Activated T-cell treated with anti-CD3 and anti-CD28 coated beads, Interleukin-2, amount 50 U/mL, for 24 hours (primary cell): Measurements from ENCODE around the gene ATXN7L1.
"Not testable (repeated sequence)": the region's sequence is repeated elsewhere in the genome, so short reads cannot be mapped to it uniquely, and the experiment has no call there.

ENCODE experiments used
- DNase-seq: peaks from one replicate; pipeline ENCODE4 v3.0.0-alpha.2; 2020
- H3K27ac Mint-ChIP-seq: 2 replicates; pipeline ENCODE4 v1.8.0; 2020; ENCODE audit warnings: mild to moderate bottlenecking, mixed read lengths
- H3K27me3 Mint-ChIP-seq: 2 replicates; pipeline ENCODE4 v1.8.0; 2020; ENCODE audit warnings: mixed read lengths
- H3K36me3 Mint-ChIP-seq: 2 replicates; pipeline ENCODE4 v1.8.0; 2020; ENCODE audit warnings: low read depth, mixed read lengths
- H3K4me1 Mint-ChIP-seq: 2 replicates; pipeline ENCODE4 v1.8.0; 2020; ENCODE audit warnings: low read depth, mixed read lengths
- H3K4me3 Mint-ChIP-seq: 2 replicates; pipeline ENCODE4 v1.8.0; 2020; ENCODE audit warnings: mild to moderate bottlenecking, moderate library complexity, mixed read lengths
- H3K9me3 Mint-ChIP-seq: 2 replicates; pipeline ENCODE4 v1.8.0; 2020; ENCODE audit warnings: mixed read lengths

The ATXN7L1 gene

DNA sequence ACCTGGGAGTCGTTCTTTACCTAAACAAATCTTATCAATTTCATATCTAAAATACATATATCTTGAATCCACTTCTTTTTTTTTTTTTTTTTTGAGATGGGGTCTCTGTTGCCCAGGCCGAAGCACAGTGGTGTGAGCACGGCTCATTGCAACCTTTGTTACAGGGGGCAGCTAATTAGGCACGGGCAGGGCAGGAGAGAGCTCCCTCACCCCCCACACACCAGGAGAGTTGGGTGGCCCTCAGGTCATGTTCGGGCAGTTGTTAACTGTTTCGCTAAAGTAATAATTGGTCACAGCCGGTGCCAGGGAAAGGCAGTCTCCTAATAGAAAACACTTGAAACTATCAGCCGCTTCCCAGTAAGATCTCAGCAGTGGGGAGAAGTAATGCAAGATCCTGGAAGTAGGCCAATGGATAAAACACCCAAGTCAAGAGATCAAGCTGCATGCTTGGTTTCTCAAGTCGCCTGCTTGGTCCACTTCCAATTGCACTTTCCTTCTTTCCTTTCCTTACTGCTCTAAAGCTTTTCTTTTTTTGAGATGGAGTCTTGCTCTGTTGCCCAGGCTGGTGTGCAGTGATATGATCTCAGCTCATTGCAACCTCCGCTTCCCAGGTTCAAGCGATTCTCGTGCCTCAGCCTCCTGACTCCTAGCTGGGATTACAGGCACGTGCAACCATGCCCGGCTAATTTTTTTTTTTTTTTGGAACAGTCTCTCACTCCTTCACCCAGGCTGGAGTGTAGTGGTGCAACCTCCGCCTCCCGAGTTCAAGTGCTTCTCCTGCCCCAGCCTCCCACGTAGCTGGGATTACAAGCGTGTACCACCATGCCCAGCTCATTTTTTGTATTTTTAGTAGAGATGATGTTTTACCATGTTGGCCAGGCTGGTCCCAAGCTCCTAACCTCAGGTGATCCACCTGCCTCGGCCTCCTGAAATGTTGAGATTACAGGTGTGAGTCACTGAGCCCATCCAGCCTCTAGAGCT lies 273.8 kb downstream of the ATXN7L1 start:
- Mint-ChIP-seq H3K4me1 (no peaks in the 10 kb centered on the region), H3K27me3 (no peaks in the 10 kb centered on the region), H3K4me3 (no peak overlapping the region), H3K9me3 (no peaks in the 10 kb centered on the region), H3K27ac (no peak overlapping the region), H3K36me3 (peaks cover 4% of the 10 kb centered on the region)
- no peak for DNase-seq

DNA sequence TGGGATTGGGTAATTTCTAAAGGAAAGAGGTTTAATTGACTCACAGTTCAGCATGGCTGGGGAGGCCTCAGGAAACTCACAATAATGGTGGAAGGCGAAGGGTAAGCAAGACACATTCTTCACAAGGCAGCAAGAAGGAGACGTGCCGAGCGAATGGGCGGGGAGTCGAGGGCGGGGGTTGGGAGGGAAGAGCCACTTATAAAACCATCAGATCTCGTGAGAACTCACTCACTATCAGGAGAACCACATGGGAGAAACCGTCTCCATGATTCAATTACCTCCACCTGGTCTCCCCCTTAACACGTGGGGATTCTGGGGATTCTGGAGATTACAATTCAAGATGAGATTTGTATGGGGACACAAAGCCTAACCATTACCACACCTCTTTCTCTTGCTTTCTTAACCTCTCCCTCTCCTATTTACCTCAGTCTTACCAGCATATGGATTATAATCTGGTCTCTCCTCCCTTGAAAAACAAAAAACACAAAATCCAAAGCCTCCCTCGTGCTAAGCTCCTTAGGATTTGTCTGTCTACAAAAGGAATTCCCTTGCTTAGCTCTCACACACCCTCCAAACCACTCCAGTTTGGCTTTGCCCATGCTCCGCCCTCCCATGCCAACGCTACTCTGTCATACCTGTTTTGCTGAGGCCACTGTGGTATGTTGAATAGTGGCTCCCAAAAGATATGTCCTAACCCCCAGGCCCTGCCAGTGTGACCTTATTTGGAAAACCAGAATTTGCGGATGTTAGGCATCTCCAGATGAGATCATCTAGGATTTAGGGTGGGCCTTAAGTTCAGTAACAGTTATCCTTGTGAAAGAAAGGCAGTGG lies 275.5 kb downstream of the ATXN7L1 start:
- H3K9me3 Mint-ChIP-seq, result no peaks in the 10 kb centered on the region
- no peaks in the 10 kb centered on the region for H3K4me1 Mint-ChIP-seq
- H3K4me3 Mint-ChIP-seq, result no peak overlapping the region
- no peaks in the 10 kb centered on the region for H3K36me3 Mint-ChIP-seq
- H3K27ac Mint-ChIP-seq, result no peak overlapping the region
- H3K27me3 Mint-ChIP-seq, result no peaks in the 10 kb centered on the region
- no peak for DNase-seq

DNA sequence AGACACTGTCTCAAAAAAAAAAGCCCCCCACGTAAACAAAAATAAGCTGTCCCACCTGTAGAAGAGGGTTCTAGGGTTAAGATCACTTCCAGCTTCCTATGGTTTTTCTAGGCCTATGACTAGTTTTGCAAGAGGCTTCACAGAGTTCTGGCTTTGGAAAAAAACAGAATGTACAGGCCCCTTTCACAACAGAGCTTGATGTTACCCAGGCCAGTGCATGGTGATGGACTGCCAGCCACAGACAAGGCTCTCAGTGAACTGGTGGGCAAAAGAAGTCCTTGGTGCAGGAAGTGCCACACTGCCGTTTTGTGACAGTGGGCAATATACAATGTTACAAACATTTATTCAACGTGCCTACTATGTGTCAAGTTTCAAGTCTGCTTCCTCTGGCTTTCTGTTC lies 276.8 kb downstream of the ATXN7L1 start:
- Mint-ChIP-seq H3K9me3 (no peaks in the 10 kb centered on the region), H3K4me1 (no peaks in the 10 kb centered on the region), H3K36me3 (no peaks in the 10 kb centered on the region), H3K27me3 (no peaks in the 10 kb centered on the region), H3K4me3 (no peak overlapping the region), H3K27ac (no peak overlapping the region)
- no peak for DNase-seq

DNA sequence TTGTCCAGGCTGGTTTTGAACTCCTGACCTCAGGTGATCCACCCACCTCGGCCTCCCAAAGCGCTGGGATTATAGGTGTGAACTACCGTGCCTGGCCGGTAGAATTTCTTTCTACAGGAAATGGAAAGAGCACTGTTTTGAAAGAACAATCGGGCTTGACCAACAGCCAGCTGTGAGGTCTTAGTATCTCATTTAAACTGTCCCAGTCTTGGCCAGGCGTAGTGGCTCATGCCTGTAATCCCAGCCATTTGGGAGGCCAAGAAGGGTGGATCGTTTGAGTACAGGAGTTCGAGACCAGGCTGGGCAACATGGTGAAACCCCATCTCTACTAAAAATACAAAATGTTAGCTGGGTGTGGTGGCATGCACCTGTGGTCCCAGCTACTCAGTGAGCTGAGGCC lies 277.3 kb downstream of the ATXN7L1 start:
- H3K27me3 Mint-ChIP-seq, H3K36me3 Mint-ChIP-seq, H3K9me3 Mint-ChIP-seq, H3K4me3 Mint-ChIP-seq, H3K4me1 Mint-ChIP-seq, DNase-seq, H3K27ac Mint-ChIP-seq: not testable (repeated sequence)

DNA sequence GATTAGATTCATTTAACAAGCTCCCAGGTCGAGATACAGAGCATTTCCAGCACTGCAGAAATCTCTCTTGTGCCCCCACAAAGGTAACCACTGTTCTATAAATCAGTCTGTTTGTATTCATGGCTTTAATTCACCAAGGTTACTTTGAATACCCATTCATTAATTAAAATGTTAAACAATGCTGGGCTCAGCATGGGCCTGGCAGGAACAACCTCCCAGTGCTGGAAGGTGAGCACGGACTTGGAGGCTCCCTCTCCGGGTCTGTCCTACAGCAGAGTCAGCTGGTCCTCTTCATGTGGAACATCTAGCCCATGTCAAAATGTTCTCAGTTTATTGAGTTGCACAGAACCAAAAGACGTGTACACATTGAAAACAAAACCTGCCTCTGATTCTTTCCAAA lies 279.5 kb downstream of the ATXN7L1 start:
- Mint-ChIP-seq H3K4me1 (no peaks in the 10 kb centered on the region), H3K36me3 (no peaks in the 10 kb centered on the region), H3K4me3 (no peak overlapping the region), H3K9me3 (no peaks in the 10 kb centered on the region), H3K27ac (no peak overlapping the region), H3K27me3 (no peaks in the 10 kb centered on the region)
- DNase-seq, result no peak

DNA sequence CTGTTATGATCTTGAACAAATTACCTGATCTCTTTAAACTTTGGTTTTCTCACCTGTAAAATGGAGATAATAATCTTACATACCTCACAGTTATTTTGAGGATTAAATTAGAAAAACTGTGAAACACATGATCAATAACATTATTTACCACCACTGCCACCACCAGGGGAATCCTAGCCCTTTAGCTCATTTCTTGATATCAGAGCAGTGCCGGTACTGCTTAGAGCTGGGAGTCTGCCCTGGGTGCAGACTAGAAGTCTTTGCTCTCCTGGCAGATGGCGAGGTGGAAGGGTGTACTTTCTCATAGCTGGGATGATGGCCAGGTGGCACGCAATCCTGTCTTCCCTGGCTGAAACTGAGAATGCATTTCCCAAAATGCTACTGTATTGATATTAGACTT lies 282.4 kb downstream of the ATXN7L1 start:
- Mint-ChIP-seq H3K9me3 (no peaks in the 10 kb centered on the region), H3K4me3 (no peak overlapping the region), H3K27me3 (no peaks in the 10 kb centered on the region), H3K27ac (no peak overlapping the region), H3K4me1 (peaks cover 7% of the 10 kb centered on the region), H3K36me3 (no peaks in the 10 kb centered on the region)
- DNase-seq, result no peak

DNA sequence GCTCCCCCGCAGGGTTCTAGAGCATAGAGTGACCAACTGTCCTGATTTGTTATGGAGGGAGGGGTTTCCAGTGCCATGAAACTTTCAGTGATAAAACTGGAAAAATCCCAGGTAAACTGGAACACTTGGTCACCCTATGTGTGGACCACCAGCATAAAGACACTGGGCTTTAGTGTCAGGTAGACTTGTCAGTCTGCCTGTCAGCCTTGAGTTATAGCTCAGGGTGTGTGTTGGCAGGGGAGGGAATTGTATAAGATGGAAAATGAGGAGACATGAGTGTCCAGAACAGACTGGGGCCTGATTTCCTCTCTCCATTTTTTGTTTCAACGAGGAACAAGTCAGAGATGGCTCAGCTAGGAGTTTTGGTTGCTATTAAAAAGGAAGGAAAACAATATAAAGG lies 284.9 kb downstream of the ATXN7L1 start:
- no peaks in the 10 kb centered on the region for H3K9me3 Mint-ChIP-seq
- DNase-seq, result no peak
- no peaks in the 10 kb centered on the region for H3K27me3 Mint-ChIP-seq
- H3K4me3 Mint-ChIP-seq, result no peak overlapping the region
- H3K27ac Mint-ChIP-seq, result no peak overlapping the region
- no peaks in the 10 kb centered on the region for H3K36me3 Mint-ChIP-seq
- peaks cover 10% of the 10 kb centered on the region for H3K4me1 Mint-ChIP-seq

DNA sequence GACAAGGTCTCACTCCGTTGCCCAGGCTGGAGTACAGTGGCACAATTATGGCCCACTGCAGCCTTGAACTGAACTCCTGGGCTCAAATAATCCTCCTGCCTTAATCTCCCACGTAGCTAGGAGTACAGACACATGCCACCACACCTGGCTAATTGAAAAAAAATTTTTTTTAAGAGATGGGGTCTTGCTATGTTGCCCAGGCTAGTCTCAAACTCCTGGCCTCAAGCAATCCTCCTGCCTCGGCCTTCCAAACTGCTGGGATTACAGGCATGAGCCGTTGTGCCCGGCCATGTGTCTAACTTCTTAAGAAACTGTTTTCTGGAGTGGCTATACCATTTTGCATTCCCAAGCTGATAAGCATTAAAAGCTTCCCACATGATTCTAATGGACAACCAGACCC lies 285.6 kb downstream of the ATXN7L1 start:
- H3K4me1 Mint-ChIP-seq, result peaks cover 10% of the 10 kb centered on the region
- H3K27me3 Mint-ChIP-seq, result no peaks in the 10 kb centered on the region
- H3K9me3 Mint-ChIP-seq, result no peaks in the 10 kb centered on the region
- H3K27ac Mint-ChIP-seq, result no peak overlapping the region
- H3K36me3 Mint-ChIP-seq, result no peaks in the 10 kb centered on the region
- no peak overlapping the region for H3K4me3 Mint-ChIP-seq
- no peak for DNase-seq

DNA sequence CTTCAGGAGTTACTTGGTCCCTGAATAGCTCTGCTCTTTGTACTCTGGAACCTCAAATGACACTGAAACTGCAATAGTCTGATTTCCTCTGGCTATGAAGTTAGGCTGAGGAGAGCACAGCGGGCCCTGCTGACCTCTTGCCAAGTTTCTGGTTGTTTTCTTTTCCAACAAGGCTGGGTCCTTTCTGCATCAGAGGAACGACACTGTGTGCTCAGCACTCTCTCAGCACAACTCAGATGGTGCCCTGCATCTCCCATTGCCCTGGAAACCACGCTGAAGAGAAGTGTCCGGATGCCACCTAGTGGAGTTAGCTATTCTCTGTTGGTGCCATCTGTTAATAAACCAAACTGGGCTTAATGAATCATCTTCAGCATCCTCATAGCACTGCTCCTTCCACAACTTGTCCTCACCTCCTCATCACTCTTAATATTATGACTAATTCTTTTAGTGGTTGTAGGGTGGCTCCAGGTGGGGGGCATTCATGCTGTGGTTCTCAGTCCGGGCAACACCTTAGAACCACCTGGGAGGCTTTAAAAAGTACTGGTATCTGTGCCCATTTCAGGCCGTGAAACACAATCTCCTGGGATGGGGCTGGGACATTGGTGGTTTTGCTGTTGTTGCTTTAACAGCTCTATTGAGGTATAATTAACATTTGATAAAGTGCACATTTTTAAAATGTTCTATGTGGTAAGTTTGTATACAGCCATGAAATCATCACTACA lies 286.9 kb downstream of the ATXN7L1 start:
- H3K27me3 Mint-ChIP-seq, result no peaks in the 10 kb centered on the region
- DNase-seq, result peak; percentile 50
- no peaks in the 10 kb centered on the region for H3K9me3 Mint-ChIP-seq
- H3K36me3 Mint-ChIP-seq, result no peaks in the 10 kb centered on the region
- no peak overlapping the region for H3K4me3 Mint-ChIP-seq
- peaks cover 10% of the 10 kb centered on the region for H3K4me1 Mint-ChIP-seq
- no peak overlapping the region for H3K27ac Mint-ChIP-seq

DNA sequence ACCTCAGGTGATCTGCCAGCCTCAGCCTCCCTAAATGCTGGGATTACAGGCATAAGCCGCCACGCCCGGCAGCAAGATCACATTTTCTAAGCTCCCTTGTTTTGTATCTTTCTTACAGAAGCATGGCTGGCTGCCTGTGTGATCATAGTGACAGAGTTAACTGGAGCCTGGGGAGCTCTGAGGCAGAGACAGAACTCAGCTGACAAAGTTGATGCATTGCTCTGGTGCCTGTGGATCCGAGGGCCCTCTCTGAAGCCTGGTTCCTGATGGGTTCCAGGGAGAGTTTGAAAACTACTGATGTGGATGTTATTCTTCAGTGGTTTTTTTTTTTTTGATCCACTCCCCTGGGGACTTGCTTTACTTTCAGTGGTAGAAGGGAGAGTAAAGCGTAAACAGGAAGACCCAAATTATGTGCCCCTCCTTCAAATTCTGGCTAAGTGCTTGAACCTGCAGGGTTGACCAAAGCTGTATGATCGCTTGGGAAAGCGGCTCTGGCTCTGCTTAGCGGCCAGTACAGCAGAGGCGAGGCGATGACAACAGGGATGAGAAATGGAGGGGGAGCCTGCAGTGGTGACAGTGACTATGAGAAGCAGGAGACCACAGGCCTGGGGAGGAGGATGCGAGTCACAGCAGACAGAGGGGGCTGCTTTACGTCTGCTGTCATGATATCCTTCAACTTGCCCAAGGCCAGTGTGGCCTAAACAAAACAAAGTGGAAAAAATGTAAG lies 288.3 kb downstream of the ATXN7L1 start:
- DNase-seq, result no peak
- no peak overlapping the region for H3K27ac Mint-ChIP-seq
- H3K9me3 Mint-ChIP-seq, result peaks cover 5% of the 10 kb centered on the region
- peaks cover 10% of the 10 kb centered on the region for H3K4me1 Mint-ChIP-seq
- no peaks in the 10 kb centered on the region for H3K27me3 Mint-ChIP-seq
- H3K4me3 Mint-ChIP-seq, result no peak overlapping the region
- H3K36me3 Mint-ChIP-seq, result no peaks in the 10 kb centered on the region

DNA sequence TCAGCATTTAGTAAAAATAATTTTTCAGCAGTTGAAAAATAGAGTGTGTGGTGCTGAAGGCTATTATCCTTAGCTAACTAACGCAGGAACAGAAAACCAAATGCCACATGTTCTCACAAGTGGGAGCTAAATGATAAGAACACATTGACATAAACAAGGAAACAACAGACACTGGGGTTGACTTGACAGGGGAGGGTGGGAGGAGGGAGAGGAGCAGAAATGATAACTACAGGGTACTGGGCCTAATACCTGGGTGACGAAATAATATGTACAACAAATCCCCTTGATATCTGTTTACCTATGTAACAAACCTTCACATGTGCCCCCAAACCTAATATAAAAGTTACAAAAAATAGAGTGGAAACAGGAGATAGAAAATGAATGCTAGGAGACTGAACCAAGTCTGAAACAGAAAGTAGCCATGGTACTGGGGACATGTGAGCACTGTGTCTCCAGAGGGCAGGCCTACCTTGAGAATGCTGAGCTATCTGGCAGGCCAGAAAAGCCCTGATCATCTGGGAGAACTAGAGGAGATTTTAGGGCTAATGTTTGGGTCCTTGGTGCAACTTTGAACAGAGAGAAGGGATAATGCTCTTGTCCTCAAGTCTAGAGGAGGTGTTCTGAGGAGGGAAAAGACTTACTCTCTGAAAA lies 290.4 kb downstream of the ATXN7L1 start:
- Mint-ChIP-seq H3K27ac (no peak overlapping the region), H3K4me1 (peaks cover 17% of the 10 kb centered on the region), H3K36me3 (no peaks in the 10 kb centered on the region), H3K27me3 (peaks cover 15% of the 10 kb centered on the region), H3K9me3 (peaks cover 5% of the 10 kb centered on the region), H3K4me3 (no peak overlapping the region)
- DNase-seq, result no peak

DNA sequence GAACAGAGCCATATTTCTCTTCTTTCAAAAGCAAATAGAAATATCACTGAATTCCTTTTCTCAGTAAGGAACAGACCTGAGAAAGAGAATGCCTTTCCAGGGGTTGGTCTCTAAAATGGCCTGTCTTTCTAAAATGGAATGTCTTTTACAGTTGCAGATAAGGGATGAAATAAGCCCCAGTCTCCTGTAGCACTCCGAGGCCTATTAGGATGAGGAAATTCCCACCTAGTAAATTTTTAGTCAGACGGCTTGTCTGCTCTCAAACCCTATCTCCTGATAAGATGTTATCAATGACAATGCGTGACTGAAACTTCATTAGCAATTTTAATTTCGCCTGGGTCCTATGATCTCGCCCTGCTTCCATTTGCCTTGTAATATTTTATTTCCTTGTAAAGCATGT lies 292.2 kb downstream of the ATXN7L1 start:
- Mint-ChIP-seq H3K27me3 (peaks cover 21% of the 10 kb centered on the region), H3K4me1 (peaks cover 11% of the 10 kb centered on the region), H3K36me3 (no peaks in the 10 kb centered on the region), H3K9me3 (peaks cover 5% of the 10 kb centered on the region), H3K4me3 (no peak overlapping the region), H3K27ac (no peak overlapping the region)
- DNase-seq, result no peak

DNA sequence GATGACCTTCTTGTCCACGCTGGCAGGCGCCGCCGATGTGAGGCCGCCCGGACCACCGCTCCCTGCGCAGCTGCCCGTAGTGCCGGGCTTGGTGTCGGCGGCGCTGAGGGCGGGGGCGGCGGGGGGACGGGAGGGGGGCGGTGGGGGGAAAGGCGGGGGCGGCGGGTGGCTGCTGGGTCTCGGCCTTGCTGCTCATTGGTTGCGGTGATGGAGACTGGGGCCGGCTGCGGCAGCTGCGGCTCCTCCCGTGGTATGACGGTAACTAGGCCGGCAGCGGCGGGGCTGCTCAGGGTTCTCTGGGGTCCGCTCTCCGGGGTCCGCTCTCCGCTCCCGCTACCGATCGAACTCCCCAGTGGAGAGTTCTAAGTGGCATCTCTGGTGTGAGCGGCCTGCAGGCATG lies 293.3 kb downstream of the ATXN7L1 start:
- H3K27me3 Mint-ChIP-seq, result peaks cover 21% of the 10 kb centered on the region
- DNase-seq, result no peak

More for the DNA sequence above, 293.3 kb downstream of the ATXN7L1 start:
- Mint-ChIP-seq H3K27ac (no peak overlapping the region), H3K36me3 (no peaks in the 10 kb centered on the region), H3K4me3 (no peak overlapping the region), H3K4me1 (peaks cover 7% of the 10 kb centered on the region), H3K9me3 (peaks cover 5% of the 10 kb centered on the region)
